GM19193 (cell line): ENCODE measurements around the gene COL11A2.
A peak's percentile ranks its signal among the peaks of the same experiment; 100 is the strongest.

ENCODE experiments used
- POLR2A ChIP-seq: IDR thresholded peaks from 4 replicates; pipeline ENCODE4 v1.6.1; 2011; ENCODE audit not compliant: insufficient read depth, insufficient read length; ENCODE audit errors: extremely low read depth

COL11A2 gene

GRCh38 chr6:33209856-33210255 lies 17.6 kb upstream of the COL11A2 start:
- TF ChIP-seq POLR2A, result no peak

DNA sequence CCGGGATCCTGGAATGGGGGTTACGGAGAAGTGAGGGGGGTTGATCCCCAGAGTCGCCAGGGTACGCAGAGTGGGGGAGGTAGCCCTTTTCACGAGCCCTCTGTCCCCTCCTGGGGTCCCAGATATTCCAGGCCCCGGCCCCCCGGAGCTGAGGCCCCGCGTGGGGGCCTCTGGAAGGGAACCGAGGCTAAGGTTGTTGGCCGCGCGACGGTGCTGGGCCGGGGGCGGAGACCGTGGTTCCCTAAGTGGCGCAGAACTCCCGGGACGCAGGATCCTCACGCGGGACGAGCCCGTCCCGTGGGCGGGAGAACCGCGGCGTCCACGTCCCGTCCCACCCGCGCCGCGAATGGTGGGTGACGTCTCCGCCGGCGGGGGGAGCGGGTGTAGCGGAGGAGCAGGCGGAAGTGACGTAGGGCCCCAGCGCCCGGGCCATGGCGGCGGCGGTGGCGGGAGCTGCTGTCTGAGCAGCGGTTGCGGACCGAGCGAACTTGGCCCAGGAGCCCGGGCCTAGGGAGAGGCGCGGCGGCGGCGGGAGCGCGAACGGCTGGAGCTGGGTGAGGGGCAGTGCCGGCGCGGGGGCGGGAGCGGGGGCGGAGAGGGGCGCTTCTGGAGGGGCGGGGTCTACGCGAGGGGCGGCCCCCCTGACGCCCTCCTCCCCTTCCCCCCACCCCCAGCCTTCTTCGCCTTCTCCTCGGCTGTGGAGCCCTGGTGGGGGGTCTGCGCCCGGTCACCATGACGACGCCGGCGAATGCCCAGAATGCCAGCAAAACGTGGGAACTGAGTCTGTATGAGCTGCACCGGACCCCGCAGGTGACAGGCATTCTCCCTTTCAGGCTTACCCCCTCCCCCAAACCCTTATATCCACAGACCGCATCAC lies 16.1 kb upstream of the COL11A2 start, which contains the start of gene RING1:
RING1 (plus strand) TSS at position 410 of the 877 bp plus-strand sequence; CDS start at position 733, 323 bp downstream.
- TF ChIP-seq POLR2A, result peak; percentile 93

GRCh38 chr6:33207552-33208090 lies 15.4 kb upstream of the COL11A2 start:
- no peak for TF ChIP-seq POLR2A

- TF ChIP-seq POLR2A, result no peak
These were observed 14.7 kb upstream of the COL11A2 start for GRCh38 chr6:33206864-33207551.

GRCh38 chr6:33206027-33206863 lies 14.0 kb upstream of the COL11A2 start:
- TF ChIP-seq POLR2A, result no peak

- TF ChIP-seq POLR2A, result no peak
These were observed 13.1 kb upstream of the COL11A2 start for GRCh38 chr6:33205191-33206026.

DNA sequence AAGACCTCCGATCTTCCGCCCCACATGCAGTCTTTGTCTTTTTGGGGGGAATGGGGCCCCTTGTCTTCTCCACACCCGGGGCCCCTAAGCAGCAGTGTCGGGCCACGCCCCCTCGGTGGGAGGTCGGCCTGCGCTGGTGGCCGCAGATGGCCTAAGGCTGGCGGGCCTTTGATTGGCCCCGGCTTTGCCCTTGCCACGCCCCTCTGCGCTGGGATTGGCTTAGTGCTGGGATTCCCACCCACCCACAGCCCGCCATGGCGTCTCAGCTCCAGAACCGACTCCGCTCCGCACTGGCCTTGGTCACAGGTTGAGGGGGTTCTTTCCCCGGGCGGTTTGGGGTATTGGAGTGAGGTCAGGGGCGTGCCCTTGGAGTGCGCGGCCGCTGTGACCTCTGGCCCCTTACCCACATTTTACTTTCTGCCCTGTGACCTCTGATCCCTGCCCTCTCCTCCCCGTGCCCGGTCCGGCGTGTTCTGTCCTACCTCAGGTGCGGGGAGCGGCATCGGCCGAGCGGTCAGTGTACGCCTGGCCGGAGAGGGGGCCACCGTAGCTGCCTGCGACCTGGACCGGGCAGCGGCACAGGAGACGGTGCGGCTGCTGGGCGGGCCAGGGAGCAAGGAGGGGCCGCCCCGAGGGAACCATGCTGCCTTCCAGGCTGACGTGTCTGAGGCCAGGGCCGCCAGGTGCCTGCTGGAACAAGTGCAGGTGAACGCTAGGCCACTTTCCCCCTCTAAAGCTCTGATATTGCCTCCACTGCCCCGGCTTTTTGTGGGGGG lies 12.3 kb upstream of the COL11A2 start, which contains the start of gene HSD17B8:
HSD17B8 (plus strand) TSS at position 241 of the 776 bp plus-strand sequence; CDS start at position 255, 14 bp downstream.
- TF ChIP-seq POLR2A, result peak; percentile 64

- no peak for TF ChIP-seq POLR2A
These were observed 11.8 kb upstream of the COL11A2 start for GRCh38 chr6:33204165-33204414.

DNA sequence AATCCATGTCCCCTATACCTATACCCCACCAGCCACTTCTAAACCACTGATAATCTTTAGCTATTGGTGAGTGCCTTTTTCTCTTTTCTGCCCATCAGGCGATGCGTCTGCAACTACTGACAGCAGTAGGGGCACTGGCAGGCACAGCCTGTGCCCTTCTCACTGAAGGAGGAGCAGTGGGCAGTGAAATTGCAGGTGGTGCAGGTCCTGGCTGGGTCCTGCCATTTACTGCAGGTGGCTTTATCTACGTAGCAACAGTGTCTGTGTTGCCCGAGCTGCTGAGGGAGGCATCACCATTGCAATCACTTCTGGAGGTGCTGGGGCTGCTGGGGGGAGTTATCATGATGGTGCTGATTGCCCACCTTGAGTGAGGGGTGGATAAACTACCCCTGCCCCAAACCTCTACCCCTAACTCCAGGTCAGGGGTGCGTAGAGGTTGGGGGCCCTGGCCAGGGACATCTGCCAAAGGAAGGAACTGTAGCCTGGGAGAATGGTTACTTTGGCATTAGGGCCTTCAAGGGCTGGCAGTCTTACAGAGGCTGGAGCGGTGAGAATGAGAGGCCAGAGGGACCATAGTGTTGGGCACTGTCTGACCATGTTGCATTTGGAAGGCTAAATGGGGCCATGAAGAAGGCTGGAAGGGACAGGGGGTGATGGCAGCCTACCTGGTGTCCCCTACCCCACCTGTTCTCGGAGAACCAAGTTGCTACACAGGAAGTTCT lies 11.3 kb upstream of the COL11A2 start:
- no peak for TF ChIP-seq POLR2A

- no peak for TF ChIP-seq POLR2A
These were observed 10.5 kb upstream of the COL11A2 start for GRCh38 chr6:33202799-33203198.

- TF ChIP-seq POLR2A, result no peak
These were observed 9.7 kb upstream of the COL11A2 start for GRCh38 chr6:33201935-33202334.

DNA sequence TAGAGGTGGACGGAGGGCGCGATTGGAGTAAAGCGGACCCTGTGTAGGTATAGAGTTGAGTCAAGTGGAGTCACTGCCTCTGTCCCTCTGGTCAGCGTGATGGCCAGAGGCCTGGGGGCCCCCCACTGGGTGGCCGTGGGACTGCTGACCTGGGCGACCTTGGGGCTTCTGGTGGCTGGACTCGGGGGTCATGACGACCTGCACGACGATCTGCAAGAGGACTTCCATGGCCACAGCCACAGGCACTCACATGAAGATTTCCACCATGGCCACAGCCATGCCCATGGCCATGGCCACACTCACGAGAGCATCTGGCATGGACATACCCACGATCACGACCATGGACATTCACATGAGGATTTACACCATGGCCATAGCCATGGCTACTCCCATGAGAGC lies 8.9 kb upstream of the COL11A2 start:
- TF ChIP-seq POLR2A, result no peak
